HG02884 (cell line): ENCODE results near the gene DUSP7.
"Not testable (repeated sequence)": the region's sequence is repeated elsewhere in the genome, so short reads cannot be mapped to it uniquely, and the experiment has no call there.

ENCODE experiments used
- ATAC-seq: cut with Tn5 transposase; IDR thresholded peaks from one replicate; pipeline ENCODE4 v1.9.1; 2021; ENCODE audit warnings: mild to moderate bottlenecking, moderate library complexity; ENCODE audit not compliant: unreplicated experiment

The DUSP7 gene

DNA sequence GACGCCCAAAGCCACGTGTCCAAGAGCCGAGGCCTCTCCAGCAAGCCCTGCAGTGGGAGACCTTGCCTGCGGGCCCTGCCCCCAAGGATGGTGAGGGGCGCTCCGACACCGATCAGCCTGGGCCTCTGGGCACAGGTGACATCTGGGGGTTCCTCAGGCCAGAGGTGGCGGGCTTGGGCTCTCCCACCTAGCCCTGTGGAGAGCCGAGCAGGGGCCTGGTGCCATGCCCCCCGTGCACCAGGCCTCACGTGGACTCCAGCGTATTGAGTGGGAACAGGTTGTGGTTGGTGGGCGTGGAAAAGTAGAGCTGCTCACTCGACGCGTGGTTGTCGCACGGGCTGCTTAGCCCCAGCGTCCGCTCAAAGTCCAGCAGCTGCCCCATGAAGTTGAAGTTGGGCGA, 5.8 kb downstream of the DUSP7 start:
- ATAC-seq = no peak

- ATAC-seq = no peak
Observed at GRCh38 chr3:52049503-52049902, 6.9 kb downstream of the DUSP7 start.

GRCh38 chr3:52047295-52047960, 8.9 kb downstream of the DUSP7 start:
- ATAC-seq = no peak

DNA sequence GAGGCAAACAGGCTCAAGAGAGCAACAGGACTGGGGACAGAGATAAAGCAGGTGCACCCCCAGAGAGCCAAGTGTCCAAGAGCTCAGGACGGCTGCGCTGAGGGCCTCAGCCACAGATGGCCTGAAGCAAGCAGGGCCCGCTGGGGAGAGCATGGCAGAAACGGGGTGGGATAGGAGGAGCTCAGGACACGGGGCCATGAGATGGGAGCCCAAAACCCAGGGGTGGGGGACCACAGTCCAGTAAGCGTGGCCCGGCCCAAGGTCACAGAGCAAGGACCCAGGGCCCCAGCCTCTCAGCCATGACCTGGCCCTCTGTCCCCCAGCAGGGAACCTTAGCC, 9.5 kb downstream of the DUSP7 start:
- no peak for ATAC-seq

DNA sequence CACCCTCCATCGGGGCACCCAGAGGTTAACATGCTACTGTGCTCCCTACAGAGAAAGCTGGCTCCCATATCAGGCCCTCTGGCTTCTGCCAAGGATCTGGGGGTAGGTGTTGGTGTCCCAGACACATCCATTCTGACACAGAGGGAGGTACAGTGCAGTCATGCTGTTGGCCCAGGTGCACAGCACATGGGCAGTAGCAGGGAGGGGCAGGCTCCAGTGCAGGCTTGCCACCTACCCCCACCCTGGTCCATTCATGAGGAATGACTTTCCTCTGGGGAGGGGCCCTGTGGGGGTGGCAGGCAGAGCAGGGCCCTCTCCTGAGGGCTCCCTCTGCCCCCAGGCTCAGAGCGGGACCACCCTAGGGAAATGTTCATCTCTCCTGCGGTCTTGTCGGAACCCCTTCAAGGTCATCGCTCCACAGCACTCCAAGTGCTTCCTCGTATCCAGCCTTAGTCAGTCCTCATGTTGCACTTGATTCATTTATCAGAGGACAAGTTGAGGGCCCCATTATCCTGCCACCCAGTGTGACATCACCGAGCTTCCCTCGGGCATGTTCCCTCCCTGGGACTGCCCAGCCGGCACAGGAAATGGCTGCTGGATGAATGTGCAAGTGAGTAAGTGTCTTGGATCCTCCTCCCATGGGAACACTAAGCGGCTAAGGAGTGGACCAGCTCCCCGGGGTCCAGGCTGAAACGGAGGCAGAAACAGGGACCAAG, 10.0 kb downstream of the DUSP7 start:
- ATAC-seq = no peak

DNA sequence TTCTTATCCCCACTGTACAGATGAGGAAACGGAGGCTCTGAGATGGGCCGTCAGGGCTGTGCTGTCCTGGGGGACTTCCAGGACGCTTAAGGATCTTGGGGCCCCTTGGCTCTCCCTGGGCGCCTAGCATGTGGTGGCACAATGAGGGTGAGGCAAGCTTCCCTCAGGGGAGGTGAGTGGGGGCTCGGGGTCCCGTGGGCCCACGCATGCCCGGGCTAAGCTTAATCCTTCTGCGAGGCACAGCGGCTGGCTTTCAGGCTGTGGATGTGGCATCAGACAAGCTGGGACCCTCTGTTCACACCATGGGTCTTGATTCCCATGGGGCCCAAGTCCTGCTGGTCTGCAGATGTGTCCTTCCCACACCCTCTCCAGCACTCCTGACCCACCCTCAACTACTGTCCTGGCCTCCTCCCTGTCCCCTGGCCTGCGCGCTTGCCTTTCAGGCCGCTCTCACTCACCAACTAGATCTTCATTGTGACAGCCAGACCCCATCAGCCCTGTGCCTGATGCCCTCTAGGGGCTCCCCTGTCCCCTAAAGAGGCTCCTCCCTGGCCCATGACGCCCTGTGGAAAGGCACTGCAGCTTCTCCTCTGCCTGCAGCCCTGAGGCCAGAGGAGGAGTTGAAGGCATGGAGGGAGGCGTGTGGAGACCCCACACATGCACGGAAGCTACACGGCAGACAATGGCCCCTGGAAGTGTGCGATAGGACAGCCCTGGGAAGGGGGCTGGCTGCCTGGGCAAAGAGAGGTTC, 11.3 kb downstream of the DUSP7 start:
- no peak for ATAC-seq

DNA sequence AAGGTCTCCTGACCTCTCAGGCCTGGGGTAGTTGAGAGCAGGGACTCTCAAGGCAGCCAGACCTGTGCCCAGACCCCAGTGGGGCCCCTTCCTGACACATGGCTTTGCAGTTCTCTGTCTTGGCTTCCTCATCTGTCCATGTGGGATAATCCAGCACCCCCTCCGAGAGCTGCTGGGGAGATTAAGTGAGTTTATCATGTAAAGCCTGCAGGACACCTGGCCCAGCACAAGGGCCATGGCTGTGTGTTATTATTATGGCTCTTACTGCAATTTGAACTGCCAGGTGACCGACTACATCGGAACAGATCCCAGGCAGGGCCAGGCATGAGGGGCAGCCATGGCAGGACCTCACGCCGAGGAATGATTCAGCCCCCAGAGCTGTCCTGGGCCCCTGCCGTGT, 12.6 kb downstream of the DUSP7 start:
- ATAC-seq = no peak

DNA sequence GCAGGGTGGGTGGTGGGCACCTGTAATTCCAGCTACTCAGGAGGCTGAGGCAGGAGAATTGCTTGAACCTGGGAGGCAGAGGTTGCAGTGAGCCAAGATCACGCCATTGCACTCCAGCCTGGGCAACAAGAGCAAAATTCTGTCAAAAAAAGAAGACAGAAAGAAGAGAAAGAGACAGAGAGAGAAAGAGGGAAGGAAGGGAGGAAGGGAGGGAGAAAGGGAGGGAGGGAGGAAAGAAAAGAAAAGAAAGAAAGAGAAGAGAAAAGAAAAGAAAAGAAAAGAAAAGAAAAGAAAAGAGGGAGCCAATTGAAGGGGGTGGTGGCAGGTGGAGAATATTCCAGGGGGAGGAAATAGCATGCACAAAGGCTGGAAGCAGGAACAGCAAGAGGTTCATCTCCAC, 13.3 kb downstream of the DUSP7 start:
- not testable (repeated sequence) for ATAC-seq

GRCh38 chr3:52041118-52041731, 15.1 kb downstream of the DUSP7 start:
- ATAC-seq = no peak

DNA sequence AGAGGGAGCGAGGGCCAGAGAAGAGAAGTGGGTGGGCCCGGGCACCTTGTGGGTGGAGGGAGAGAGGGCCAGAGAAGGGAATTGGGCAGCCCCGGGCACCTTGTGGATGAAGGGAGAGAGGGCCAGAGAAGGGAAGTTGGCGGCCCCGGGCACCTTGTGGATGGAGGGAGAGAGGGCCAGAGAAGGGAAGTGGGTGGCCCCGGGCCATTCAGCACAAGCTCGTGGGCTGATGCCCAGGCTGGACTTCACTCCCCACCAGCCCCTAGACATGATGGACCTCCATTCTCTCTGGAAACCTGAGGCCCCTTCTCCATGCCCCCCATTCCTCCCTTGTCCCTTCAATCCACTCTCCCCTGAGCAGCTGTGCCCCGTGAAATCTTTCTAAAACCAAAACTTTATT, 15.8 kb downstream of the DUSP7 start:
- ATAC-seq = no peak

DNA sequence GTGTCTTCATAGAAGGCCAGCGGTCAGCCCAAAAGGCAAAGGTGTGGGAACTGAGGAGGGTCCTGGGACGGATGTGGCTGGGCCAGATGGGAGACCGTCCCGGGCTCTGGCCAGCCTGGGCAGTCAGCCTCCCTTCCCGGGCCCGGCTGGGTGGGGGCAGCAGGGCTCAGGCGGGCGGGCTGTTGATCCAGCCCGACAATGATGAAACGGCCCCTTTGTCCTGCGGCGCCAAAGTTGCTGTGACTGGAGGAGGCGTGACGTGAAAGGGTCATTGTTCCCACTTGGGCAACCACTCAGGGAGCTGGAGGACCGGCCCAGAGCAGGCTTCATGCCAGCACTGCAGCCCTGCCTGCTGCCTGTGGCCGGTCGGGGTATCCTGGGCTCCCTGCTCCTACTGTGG, 16.5 kb downstream of the DUSP7 start:
- ATAC-seq = no peak

GRCh38 chr3:52039426-52039825, 16.9 kb downstream of the DUSP7 start:
- ATAC-seq = no peak

DNA sequence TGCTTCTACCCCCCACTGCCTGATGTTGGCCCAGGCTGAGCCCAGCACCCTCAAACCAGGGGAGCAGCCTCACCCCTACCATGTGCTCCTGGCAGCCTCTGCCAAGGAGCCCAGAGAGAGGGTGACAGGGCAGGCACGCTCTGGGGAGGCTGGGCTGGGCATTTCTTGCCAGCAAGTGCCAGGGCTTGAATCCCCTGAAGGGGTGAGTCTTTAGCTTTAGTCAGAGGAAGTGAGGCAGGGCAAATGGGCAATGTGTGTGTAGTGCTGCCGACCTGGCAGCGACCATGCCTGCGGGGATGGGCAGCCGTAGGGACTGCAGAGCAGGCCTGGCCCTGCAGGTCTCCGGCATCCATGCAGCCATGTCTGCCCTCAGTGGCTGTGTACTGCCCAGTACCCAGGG, 18.1 kb downstream of the DUSP7 start:
- ATAC-seq = no peak

DNA sequence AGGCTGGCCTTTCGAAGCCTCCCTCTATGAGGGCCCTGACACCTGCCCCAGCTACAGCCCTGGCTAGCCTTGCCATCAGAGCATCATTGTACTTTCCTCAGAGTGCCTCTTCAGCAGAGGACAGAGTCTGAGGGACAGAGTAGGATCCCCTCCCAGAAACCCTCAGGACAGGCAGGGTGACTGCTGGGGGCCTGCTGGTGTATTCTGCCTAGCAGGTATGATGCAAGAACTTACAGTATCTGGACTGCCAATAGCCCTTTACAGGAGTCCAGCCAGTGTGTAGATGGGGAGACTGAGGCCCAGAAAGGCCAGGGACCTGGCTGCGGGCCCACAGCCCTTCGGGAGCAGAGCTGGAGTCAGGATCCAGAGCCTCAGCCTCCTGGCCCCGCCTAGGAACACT, 19.1 kb downstream of the DUSP7 start:
- no peak for ATAC-seq

DNA sequence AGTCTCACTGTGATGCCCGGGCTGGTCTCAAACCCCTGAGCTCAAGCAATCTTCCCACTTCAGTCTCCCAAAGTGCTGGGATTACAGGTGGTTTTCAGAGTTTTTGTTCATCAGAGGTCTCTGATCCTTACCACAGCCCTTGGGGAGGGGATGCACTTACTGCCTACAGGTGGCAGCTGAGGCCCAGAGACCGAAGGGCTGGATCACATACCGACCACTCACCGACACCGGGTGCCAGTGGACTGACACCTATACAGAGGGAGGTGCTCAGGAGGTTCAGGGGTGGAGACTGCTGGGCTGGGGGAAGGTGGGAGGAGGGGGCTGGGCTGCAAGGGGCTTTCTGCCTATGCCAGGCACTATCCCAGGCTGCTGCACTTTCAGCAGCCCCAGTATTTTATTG, 19.5 kb downstream of the DUSP7 start:
- no peak for ATAC-seq

- no peak for ATAC-seq
Observed at GRCh38 chr3:52036222-52036694, 20.1 kb downstream of the DUSP7 start.

GRCh38 chr3:52034651-52035050, 21.7 kb downstream of the DUSP7 start:
- no peak for ATAC-seq

GRCh38 chr3:52034212-52034611, 22.2 kb downstream of the DUSP7 start:
- no peak for ATAC-seq

GRCh38 chr3:52033748-52034147, 22.6 kb downstream of the DUSP7 start:
- not testable (repeated sequence) for ATAC-seq

- ATAC-seq = no peak
Observed at GRCh38 chr3:52032702-52033408, 23.5 kb downstream of the DUSP7 start.

DNA sequence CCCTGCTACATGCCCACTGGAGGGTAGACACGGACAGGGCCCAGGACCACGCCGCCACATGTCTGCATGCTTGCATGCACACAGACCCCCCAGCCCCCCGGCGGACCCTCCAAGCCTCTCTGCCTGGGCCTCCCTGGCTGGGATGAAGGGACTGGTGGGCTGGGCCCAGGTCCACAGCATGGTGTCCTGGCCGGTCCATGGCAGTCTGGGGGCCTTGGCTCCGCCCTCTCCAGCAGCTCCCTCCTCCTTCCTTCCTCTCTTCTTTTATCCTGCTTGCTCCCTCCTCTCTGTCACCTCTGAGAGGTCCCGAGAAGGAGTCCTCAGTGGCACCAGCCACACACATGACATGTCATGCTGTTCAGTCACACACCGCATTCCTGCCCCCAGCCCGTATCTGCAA, 24.5 kb downstream of the DUSP7 start:
- no peak for ATAC-seq
